H9 (cell line): ENCODE results near the gene PPP1R14C. TPM values are rescaled to one million over a fixed set of nuclear protein-coding genes. Genes with fewer than 3 reads are reported as not detected.

Source experiments
- DNase-seq: peaks from one replicate; pipeline ENCODE4 v3.0.0-alpha.2; 2017
- H2AFZ ChIP-seq: one replicate; pipeline ENCODE4 v1.6.1; 2013; ENCODE audit warnings: mild to moderate bottlenecking, low read length, control low read depth, moderate library complexity
- H2AK5ac ChIP-seq: 2 replicates; pipeline ENCODE4 v1.6.1; 2013; ENCODE audit warnings: low read length, control low read depth, mixed read lengths; ENCODE audit not compliant: insufficient read length
- H2BK120ac ChIP-seq: one replicate; pipeline ENCODE4 v1.6.1; 2013; ENCODE audit warnings: low read depth, mild to moderate bottlenecking, low read length, control low read depth, inconsistent platforms; ENCODE audit not compliant: poor library complexity, severe bottlenecking
- H2BK12ac ChIP-seq: 2 replicates; pipeline ENCODE4 v1.6.1; 2013; ENCODE audit warnings: low read length, control low read depth, mixed read lengths, low read depth; ENCODE audit not compliant: insufficient read length
- H2BK15ac ChIP-seq: 2 replicates; pipeline ENCODE4 v1.6.1; 2013; ENCODE audit warnings: low read depth, low read length, control low read depth
- H2BK20ac ChIP-seq: one replicate; pipeline ENCODE4 v1.6.1; 2013; ENCODE audit warnings: low read depth, mild to moderate bottlenecking, low read length, control low read depth, inconsistent platforms; ENCODE audit not compliant: poor library complexity, severe bottlenecking
- H2BK5ac ChIP-seq: 2 replicates; pipeline ENCODE4 v1.6.1; 2013; ENCODE audit warnings: low read length, control low read depth, mixed read lengths; ENCODE audit not compliant: insufficient read length
- H3K14ac ChIP-seq: 2 replicates; pipeline ENCODE4 v1.6.1; 2013; ENCODE audit warnings: low read length, control low read depth; ENCODE audit not compliant: insufficient read depth
- H3K18ac ChIP-seq: 2 replicates; pipeline ENCODE4 v1.6.1; 2013; ENCODE audit warnings: low read depth, mild to moderate bottlenecking, mixed read lengths, low read length, control low read depth; ENCODE audit not compliant: insufficient read length
- H3K23ac ChIP-seq: 2 replicates; pipeline ENCODE4 v1.6.1; 2013; ENCODE audit warnings: low read length, control low read depth, mixed read lengths, low read depth; ENCODE audit not compliant: insufficient read length
- H3K23me2 ChIP-seq: 2 replicates; pipeline ENCODE4 v1.6.1; 2013; ENCODE audit warnings: low read depth, mild to moderate bottlenecking, mixed read lengths, low read length, control low read depth; ENCODE audit not compliant: insufficient read length, poor library complexity, severe bottlenecking
- H3K27ac ChIP-seq: 2 replicates; pipeline ENCODE4 v1.5.1; 2013; ENCODE audit warnings: low read length, control low read depth, mixed read lengths, low read depth; ENCODE audit not compliant: insufficient read length
- H3K27me3 ChIP-seq: 2 replicates; pipeline ENCODE4 v1.6.1; 2013; ENCODE audit warnings: low read length, control low read depth, inconsistent platforms; ENCODE audit not compliant: insufficient read depth
- H3K4ac ChIP-seq: 2 replicates; pipeline ENCODE4 v1.6.1; 2013; ENCODE audit warnings: low read depth, mild to moderate bottlenecking, control low read depth, inconsistent platforms, low read length, moderate library complexity
- H3K4me1 ChIP-seq: 2 replicates; pipeline ENCODE4 v1.6.1; 2013; ENCODE audit warnings: low read length, control low read depth, inconsistent platforms; ENCODE audit not compliant: insufficient read depth
- H3K4me2 ChIP-seq: 2 replicates; pipeline ENCODE4 v1.6.1; 2013; ENCODE audit warnings: low read length, control low read depth, mixed read lengths; ENCODE audit not compliant: insufficient read length, insufficient read depth
- H3K56ac ChIP-seq: 2 replicates; pipeline ENCODE4 v1.6.1; 2013; ENCODE audit warnings: low read depth, mild to moderate bottlenecking, mixed read lengths, low read length, control low read depth; ENCODE audit not compliant: insufficient read length
- H3K79me1 ChIP-seq: 2 replicates; pipeline ENCODE4 v1.6.1; 2013; ENCODE audit warnings: low read depth, mild to moderate bottlenecking, moderate library complexity, low read length, control low read depth, inconsistent platforms; ENCODE audit not compliant: insufficient read depth, poor library complexity, severe bottlenecking
- H3K79me2 ChIP-seq: 2 replicates; pipeline ENCODE4 v1.6.1; 2013; ENCODE audit warnings: low read length, control low read depth, inconsistent platforms; ENCODE audit not compliant: insufficient read depth
- H3K9ac ChIP-seq: 2 replicates; pipeline ENCODE4 v1.6.1; 2013; ENCODE audit warnings: low read length, control low read depth, mixed read lengths; ENCODE audit not compliant: insufficient read length; ENCODE audit errors: extremely low read depth
- H3K9me3 ChIP-seq: one replicate; pipeline ENCODE4 v1.6.1; 2013; ENCODE audit warnings: low read depth, low read length, inconsistent platforms; ENCODE audit not compliant: control insufficient read depth
- H3T11ph ChIP-seq: one replicate; pipeline ENCODE4 v1.6.1; 2013; ENCODE audit warnings: mild to moderate bottlenecking, low read length, control low read depth, inconsistent platforms
- H4K20me1 ChIP-seq: one replicate; pipeline ENCODE4 v1.6.1; 2013; ENCODE audit not compliant: control insufficient read depth, insufficient read length, insufficient read depth
- H4K5ac ChIP-seq: 2 replicates; pipeline ENCODE4 v1.6.1; 2013; ENCODE audit warnings: low read depth, mild to moderate bottlenecking, mixed read lengths, low read length, control low read depth; ENCODE audit not compliant: insufficient read length
- H4K8ac ChIP-seq: replicated peaks from 2 replicates; pipeline ENCODE4 v1.6.1; 2013; ENCODE audit warnings: low read length, control low read depth, mixed read lengths, low read depth; ENCODE audit not compliant: insufficient read length
- H4K91ac ChIP-seq: 2 replicates; pipeline ENCODE4 v1.6.1; 2013; ENCODE audit warnings: low read depth, mild to moderate bottlenecking, moderate library complexity, mixed read lengths, low read length, control low read depth; ENCODE audit not compliant: insufficient read length
- H3K27ac Mint-ChIP-seq, 3 experiments: 2 replicates in 2 of 3; 3 replicates in 1 of 3; pipeline ENCODE4 v1.8.0; 2020 to 2021; ENCODE audit warnings: mixed read lengths in 3 of 3, mild to moderate bottlenecking in 1 of 3, moderate library complexity in 1 of 3
- H3K27me3 Mint-ChIP-seq: 2 replicates; pipeline ENCODE4 v1.8.0; 2021; ENCODE audit warnings: low read depth, mild to moderate bottlenecking, moderate library complexity, mixed read lengths
- H3K36me3 Mint-ChIP-seq, 3 experiments: 2 replicates in 2 of 3; 3 replicates in 1 of 3; pipeline ENCODE4 v1.8.0; 2020 to 2021; ENCODE audit warnings: low read depth in 3 of 3, mixed read lengths in 3 of 3; ENCODE audit not compliant: insufficient read depth in 1 of 3
- H3K4me1 Mint-ChIP-seq, 2 experiments: 2 replicates each; pipeline ENCODE4 v1.8.0; 2020; ENCODE audit warnings: mixed read lengths in 2 of 2
- H3K4me3 Mint-ChIP-seq, 2 experiments: 2 replicates in 1 of 2; 3 replicates in 1 of 2; pipeline ENCODE4 v1.8.0; 2020 to 2021; ENCODE audit warnings: mild to moderate bottlenecking in 2 of 2, mixed read lengths in 2 of 2, moderate library complexity in 1 of 2
- H3K9me3 Mint-ChIP-seq, 2 experiments: 2 replicates in 1 of 2; 3 replicates in 1 of 2; pipeline ENCODE4 v1.8.0; 2020; ENCODE audit warnings: mild to moderate bottlenecking in 2 of 2, mixed read lengths in 2 of 2, moderate library complexity in 1 of 2
- WGBS: extraction: QIAGEN DNeasy Blood & Tissue Kit; methylation state at CpG from one replicate; pipeline ENCODE4 v1.1.7; 2013; ENCODE audit warnings: missing lambda C conversion rate, low lambda C conversion rate, mixed read lengths; ENCODE audit not compliant: insufficient read length; ENCODE audit errors: extremely low coverage; 5-methylcytosine and 5-hydroxymethylcytosine counted together
- total RNA-seq: library from RNA; stranded (reverse); gene quantifications from 2 replicates; pipeline ENCODE4 v1.2.1, GENCODE V29; 2021
- TF ChIP-seq, protein P1 (sequence below): fragments of 200-600 bp; sonication (generic); conservative IDR thresholded peaks from 3 replicates; pipeline ENCODE4 v1.8.0; 2021; ENCODE audit warnings: antibody characterized with exemption, mild to moderate bottlenecking

The PPP1R14C gene
- total RNA-seq, 1 experiment from 2014 or later: 0.37 TPM

DNA sequence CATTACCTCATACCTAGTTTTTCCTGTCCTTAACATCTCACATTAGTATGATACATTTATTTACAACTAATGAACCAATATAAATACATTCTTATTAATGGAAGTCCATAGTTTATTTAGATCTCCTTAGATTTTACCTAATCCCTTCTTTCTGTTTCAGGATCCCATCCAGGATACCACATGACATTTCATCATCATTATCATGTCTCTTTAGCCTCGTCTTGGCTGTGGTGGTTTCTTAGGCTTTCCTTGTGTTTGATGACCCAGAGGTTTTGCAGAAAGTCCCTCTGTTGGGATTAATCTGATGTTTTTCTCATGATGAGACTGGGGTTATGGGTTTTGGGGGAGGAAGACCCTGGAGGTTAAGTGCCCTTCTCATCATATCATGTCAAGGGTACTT is 136.7 kb downstream of the PPP1R14C start:
- Histone ChIP-seq H3K4me1 (no peaks in the 10 kb centered on the region), H3K23ac (no peak overlapping the region), H3K23me2 (no peaks in the 10 kb centered on the region), H3K79me1 (no peaks in the 10 kb centered on the region), H3T11ph (no peak overlapping the region), H3K9ac (no peak overlapping the region), H2BK12ac (no peak overlapping the region), H3K14ac (no peak overlapping the region), H4K8ac (no peak overlapping the region), H3K27me3 (no peaks in the 10 kb centered on the region), H3K79me2 (no peaks in the 10 kb centered on the region), H3K56ac (no peak overlapping the region), H3K27ac (no peak overlapping the region), H2BK20ac (no peak overlapping the region), H3K18ac (no peak overlapping the region), H3K4me2 (no peak overlapping the region), H4K20me1 (no peaks in the 10 kb centered on the region), H4K91ac (no peak overlapping the region), H2AK5ac (no peak overlapping the region), H2BK120ac (no peak overlapping the region), H3K9me3 (no peaks in the 10 kb centered on the region), H4K5ac (no peak overlapping the region), H2BK15ac (no peak overlapping the region), H2AFZ (no peak overlapping the region), H2BK5ac (no peak overlapping the region), H3K4ac (no peak overlapping the region)
- DNase-seq: no peak
- Mint-ChIP-seq H3K9me3 (no peaks in the 10 kb centered on the region; a peak in 1 of 5 replicates), H3K4me1 (no peaks in the 10 kb centered on the region), H3K4me3 (no peak overlapping the region), H3K27me3 (peaks cover 5% of the 10 kb centered on the region), H3K27ac (no peak overlapping the region; a peak in 1 of 7 replicates), H3K36me3 (0 out of 7 replicates have a peak, but pooled peaks cover 0 to 2% (median 0%) of the 10 kb centered on the region in 3 experiments)
- WGBS: no CpG with 5 or more reads among the region's 1 CpG
- TF ChIP-seq, protein P1, sequence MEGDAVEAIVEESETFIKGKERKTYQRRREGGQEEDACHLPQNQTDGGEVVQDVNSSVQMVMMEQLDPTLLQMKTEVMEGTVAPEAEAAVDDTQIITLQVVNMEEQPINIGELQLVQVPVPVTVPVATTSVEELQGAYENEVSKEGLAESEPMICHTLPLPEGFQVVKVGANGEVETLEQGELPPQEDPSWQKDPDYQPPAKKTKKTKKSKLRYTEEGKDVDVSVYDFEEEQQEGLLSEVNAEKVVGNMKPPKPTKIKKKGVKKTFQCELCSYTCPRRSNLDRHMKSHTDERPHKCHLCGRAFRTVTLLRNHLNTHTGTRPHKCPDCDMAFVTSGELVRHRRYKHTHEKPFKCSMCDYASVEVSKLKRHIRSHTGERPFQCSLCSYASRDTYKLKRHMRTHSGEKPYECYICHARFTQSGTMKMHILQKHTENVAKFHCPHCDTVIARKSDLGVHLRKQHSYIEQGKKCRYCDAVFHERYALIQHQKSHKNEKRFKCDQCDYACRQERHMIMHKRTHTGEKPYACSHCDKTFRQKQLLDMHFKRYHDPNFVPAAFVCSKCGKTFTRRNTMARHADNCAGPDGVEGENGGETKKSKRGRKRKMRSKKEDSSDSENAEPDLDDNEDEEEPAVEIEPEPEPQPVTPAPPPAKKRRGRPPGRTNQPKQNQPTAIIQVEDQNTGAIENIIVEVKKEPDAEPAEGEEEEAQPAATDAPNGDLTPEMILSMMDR: no peak
